Mucosa of gallbladder (tissue), 1 donor: ENCODE measurements around the gene FCGR3A. TPM values are rescaled to one million over a fixed set of nuclear protein-coding genes. Genes with fewer than 3 reads are reported as not detected.
"Not testable (repeated sequence)": the region's sequence is repeated elsewhere in the genome, so short reads cannot be mapped to it uniquely, and the experiment has no call there.

Experiments
- DNase-seq: peaks from one replicate; pipeline ENCODE4 v3.0.0-alpha.2; 2020; ENCODE audit warnings: low spot score
- total RNA-seq: library from RNA; stranded (reverse); gene quantifications from one replicate; pipeline ENCODE4 v1.2.1, GENCODE V29; 2021
- donor health status: DM: no; HTN: no; CAD: no.

The FCGR3A gene
- total RNA-seq = 36.0 TPM

GRCh38 chr1:161549652-161550051 is at the start of gene FCGR3A:
FCGR3A (minus strand) TSS chr1:161549818; CDS start chr1:161549736, 82 bp downstream.
- DNase-seq = no peak

GRCh38 chr1:161597077-161597476 is 47.5 kb upstream of the FCGR3A start:
- not testable (repeated sequence) for DNase-seq

- not testable (repeated sequence) for DNase-seq
Measured at GRCh38 chr1:161595583-161595982, 46.0 kb upstream of the FCGR3A start.

- DNase-seq = not testable (repeated sequence)
Measured at GRCh38 chr1:161595173-161595572, 45.6 kb upstream of the FCGR3A start.

- not testable (repeated sequence) for DNase-seq
Measured at GRCh38 chr1:161594269-161594984, 44.8 kb upstream of the FCGR3A start.

- not testable (repeated sequence) for DNase-seq
Measured at GRCh38 chr1:161593092-161593755, 43.6 kb upstream of the FCGR3A start.

GRCh38 chr1:161592586-161592985 is 43.0 kb upstream of the FCGR3A start:
- not testable (repeated sequence) for DNase-seq

- not testable (repeated sequence) for DNase-seq
Measured at GRCh38 chr1:161589920-161590319, 40.3 kb upstream of the FCGR3A start.

- not testable (repeated sequence) for DNase-seq
Measured at GRCh38 chr1:161589365-161589764, 39.7 kb upstream of the FCGR3A start.

GRCh38 chr1:161588596-161588995 is 39.0 kb upstream of the FCGR3A start:
- not testable (repeated sequence) for DNase-seq

- DNase-seq = not testable (repeated sequence)
Measured at GRCh38 chr1:161582882-161583281, 33.3 kb upstream of the FCGR3A start.

- DNase-seq = not testable (repeated sequence)
Measured at GRCh38 chr1:161580879-161581537, 31.4 kb upstream of the FCGR3A start.

GRCh38 chr1:161579856-161580507 is 30.4 kb upstream of the FCGR3A start:
- DNase-seq = not testable (repeated sequence)

GRCh38 chr1:161576676-161577075 is 27.1 kb upstream of the FCGR3A start:
- DNase-seq = not testable (repeated sequence)

- DNase-seq = not testable (repeated sequence)
Measured at GRCh38 chr1:161571703-161572102, 22.1 kb upstream of the FCGR3A start.

GRCh38 chr1:161566602-161566960 is 17.0 kb upstream of the FCGR3A start:
- not testable (repeated sequence) for DNase-seq

GRCh38 chr1:161563522-161563921 is 13.9 kb upstream of the FCGR3A start:
- DNase-seq = not testable (repeated sequence)

GRCh38 chr1:161562441-161562840 is 12.8 kb upstream of the FCGR3A start:
- DNase-seq = not testable (repeated sequence)

- not testable (repeated sequence) for DNase-seq
Measured at GRCh38 chr1:161560960-161561715, 11.5 kb upstream of the FCGR3A start.

- not testable (repeated sequence) for DNase-seq
Measured at GRCh38 chr1:161557506-161558450, 8.2 kb upstream of the FCGR3A start.
